Measurements from ENCODE around the gene PPDPF. TPM values are rescaled to one million over a fixed set of nuclear protein-coding genes. Genes with fewer than 3 reads are reported as not detected.

Gene PPDPF
- total and polyA plus RNA-seq, 2 donors (not counting 1 experiment from before 2014, with no cell fraction given): 34.0 to 58.0 TPM

DNA sequence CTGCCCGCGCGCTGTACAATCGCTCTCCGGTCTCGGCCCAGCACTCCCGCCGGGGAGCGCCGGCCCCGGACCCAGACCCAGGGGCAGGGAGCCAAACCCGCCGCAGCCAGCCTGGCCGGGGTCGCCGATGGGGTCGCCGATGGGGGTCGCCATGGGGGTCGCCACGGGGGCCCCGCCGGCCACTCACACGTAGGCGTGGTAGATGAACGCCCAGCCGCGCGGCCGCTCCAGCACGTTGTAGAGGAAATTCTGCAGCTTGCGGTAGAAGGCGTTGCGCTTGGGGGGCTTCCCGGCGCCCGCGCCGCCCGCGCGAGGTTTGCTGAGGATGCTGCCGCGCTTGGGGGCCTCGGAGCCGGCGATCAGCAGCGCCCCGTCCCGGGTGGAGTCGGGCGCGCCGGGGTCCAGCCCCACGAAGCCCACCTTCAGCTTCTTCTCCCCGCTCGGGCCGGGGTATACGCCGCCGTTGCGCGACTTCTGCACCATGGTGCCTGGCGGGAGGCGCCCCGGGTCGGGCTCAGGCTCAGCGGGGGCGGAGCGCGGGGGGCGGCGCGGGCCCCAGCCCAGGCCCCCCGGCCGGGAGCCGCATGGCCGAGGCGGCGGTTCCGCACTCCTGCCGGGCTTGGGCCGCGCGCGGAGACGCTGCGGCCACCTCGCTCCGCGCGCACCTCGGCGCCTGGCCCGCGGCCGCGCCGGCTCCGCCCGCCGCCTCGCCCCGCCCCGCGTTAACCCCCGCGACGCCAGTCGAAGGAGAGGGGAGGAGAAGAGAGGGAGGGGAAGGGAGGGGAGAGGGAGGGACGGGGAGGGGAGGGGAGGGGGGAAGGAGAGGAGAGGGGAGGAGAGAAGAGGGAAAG lies 48.4 kb upstream of the PPDPF start, which contains the start of gene KCNQ2:
KCNQ2 (minus strand) TSS at position 675 of the 851 bp plus-strand sequence; CDS start at position 483, 192 bp downstream.
- Histone ChIP-seq H3K4me3 (replicated peaks in 1 of 4; ENCODE audit: control extremely low read depth in 1 of 4, insufficient read depth in 1 of 4, low read depth in 3 of 4, low read length in 4 of 4) (no peak within 1 kb of the TSS), H2AFZ (ENCODE audit: low read length) (no peak within 1 kb of the TSS), H4K20me1 (ENCODE audit: control insufficient read depth, extremely low read depth, insufficient read depth, low read length) (no peaks in the 10 kb centered on the region), H3K79me2 (ENCODE audit: control insufficient read depth, insufficient read depth, low read length) (no peaks in the 10 kb centered on the region), H3K9ac (ENCODE audit: insufficient read depth, low read length) (no peak within 1 kb of the TSS), H3K4me2 (ENCODE audit: extremely low read depth, insufficient read depth, low read length) (no peak within 1 kb of the TSS), H3K36me3 (ENCODE audit: control insufficient read depth, insufficient read depth, low read length) (no peaks in the 10 kb centered on the region), H3K4me1 (ENCODE audit: control insufficient read depth, extremely low read depth, insufficient read depth, low read length) (no peaks in the 10 kb centered on the region), H3K27ac (ENCODE audit: insufficient read depth, low read length) (no peak within 1 kb of the TSS), H3K27me3 (ENCODE audit: control insufficient read depth, insufficient read depth, low read length) (peaks cover 20% of the 10 kb centered on the region), H3K9me3 (ENCODE audit: control insufficient read depth, insufficient read depth, low read depth, low read length) (no peaks in the 10 kb centered on the region)
- DNase-seq (ENCODE audit: low read depth in 2 of 2): no peak
- TF ChIP-seq, protein P1, sequence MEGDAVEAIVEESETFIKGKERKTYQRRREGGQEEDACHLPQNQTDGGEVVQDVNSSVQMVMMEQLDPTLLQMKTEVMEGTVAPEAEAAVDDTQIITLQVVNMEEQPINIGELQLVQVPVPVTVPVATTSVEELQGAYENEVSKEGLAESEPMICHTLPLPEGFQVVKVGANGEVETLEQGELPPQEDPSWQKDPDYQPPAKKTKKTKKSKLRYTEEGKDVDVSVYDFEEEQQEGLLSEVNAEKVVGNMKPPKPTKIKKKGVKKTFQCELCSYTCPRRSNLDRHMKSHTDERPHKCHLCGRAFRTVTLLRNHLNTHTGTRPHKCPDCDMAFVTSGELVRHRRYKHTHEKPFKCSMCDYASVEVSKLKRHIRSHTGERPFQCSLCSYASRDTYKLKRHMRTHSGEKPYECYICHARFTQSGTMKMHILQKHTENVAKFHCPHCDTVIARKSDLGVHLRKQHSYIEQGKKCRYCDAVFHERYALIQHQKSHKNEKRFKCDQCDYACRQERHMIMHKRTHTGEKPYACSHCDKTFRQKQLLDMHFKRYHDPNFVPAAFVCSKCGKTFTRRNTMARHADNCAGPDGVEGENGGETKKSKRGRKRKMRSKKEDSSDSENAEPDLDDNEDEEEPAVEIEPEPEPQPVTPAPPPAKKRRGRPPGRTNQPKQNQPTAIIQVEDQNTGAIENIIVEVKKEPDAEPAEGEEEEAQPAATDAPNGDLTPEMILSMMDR (conservative IDR thresholded peaks at IDR 0.05 in 1 of 2, IDR thresholded peaks at IDR 0.05 in 1 of 2; ENCODE audit: low read depth in 1 of 2, low read length in 2 of 2): no peak
- peak; percentile 74 for TF ChIP-seq EZH2 (IDR thresholded peaks at IDR 0.05; ENCODE audit: low read length, missing control alignments)

DNA sequence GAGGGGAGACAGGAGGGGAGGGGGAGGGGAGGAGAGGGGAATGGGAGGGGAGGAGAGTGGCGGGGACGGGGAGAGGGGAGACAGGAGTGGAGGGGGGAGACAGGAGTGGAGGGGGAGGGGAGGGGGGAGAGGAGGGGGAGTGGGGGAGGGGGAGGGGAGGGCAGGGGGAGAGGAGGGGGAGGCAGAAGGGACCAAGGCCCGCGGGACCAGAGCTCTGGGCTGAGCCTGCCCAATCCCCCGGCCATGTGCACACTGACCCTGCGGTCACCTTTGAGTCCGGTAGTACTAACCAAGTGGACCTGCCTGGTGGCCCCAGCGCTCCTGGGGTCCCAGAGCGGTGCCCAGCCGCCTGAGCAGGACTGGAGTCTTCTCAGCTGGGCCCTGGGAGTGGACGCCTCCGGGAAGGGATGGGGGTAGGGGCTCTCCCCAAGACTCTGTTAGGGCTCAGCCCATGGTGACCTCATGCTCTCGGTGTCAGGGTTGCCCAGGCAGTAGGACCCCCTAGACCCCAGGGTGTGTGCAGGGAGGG lies 47.6 kb upstream of the PPDPF start:
- Histone ChIP-seq H3K4me2 (ENCODE audit: extremely low read depth, insufficient read depth, low read length) (no peak overlapping the region), H3K36me3 (ENCODE audit: control insufficient read depth, insufficient read depth, low read length) (no peaks in the 10 kb centered on the region), H3K9ac (ENCODE audit: insufficient read depth, low read length) (no peak overlapping the region), H3K79me2 (ENCODE audit: control insufficient read depth, insufficient read depth, low read length) (no peaks in the 10 kb centered on the region), H3K27me3 (ENCODE audit: control insufficient read depth, insufficient read depth, low read length) (peaks cover 20% of the 10 kb centered on the region), H2AFZ (ENCODE audit: low read length) (no peak overlapping the region), H3K27ac (ENCODE audit: insufficient read depth, low read length) (no peak overlapping the region), H3K4me3 (replicated peaks in 1 of 4; ENCODE audit: control extremely low read depth in 1 of 4, insufficient read depth in 1 of 4, low read depth in 3 of 4, low read length in 4 of 4) (no peak overlapping the region), H3K9me3 (ENCODE audit: control insufficient read depth, insufficient read depth, low read depth, low read length) (no peaks in the 10 kb centered on the region), H3K4me1 (ENCODE audit: control insufficient read depth, extremely low read depth, insufficient read depth, low read length) (no peaks in the 10 kb centered on the region), H4K20me1 (ENCODE audit: control insufficient read depth, extremely low read depth, insufficient read depth, low read length) (no peaks in the 10 kb centered on the region)
- DNase-seq (ENCODE audit: low read depth in 2 of 2): no peak
- TF ChIP-seq, protein P1 (conservative IDR thresholded peaks at IDR 0.05 in 1 of 2, IDR thresholded peaks at IDR 0.05 in 1 of 2; ENCODE audit: low read depth in 1 of 2, low read length in 2 of 2): no peak
- TF ChIP-seq EZH2 (IDR thresholded peaks at IDR 0.05; ENCODE audit: low read length, missing control alignments): no peak

DNA sequence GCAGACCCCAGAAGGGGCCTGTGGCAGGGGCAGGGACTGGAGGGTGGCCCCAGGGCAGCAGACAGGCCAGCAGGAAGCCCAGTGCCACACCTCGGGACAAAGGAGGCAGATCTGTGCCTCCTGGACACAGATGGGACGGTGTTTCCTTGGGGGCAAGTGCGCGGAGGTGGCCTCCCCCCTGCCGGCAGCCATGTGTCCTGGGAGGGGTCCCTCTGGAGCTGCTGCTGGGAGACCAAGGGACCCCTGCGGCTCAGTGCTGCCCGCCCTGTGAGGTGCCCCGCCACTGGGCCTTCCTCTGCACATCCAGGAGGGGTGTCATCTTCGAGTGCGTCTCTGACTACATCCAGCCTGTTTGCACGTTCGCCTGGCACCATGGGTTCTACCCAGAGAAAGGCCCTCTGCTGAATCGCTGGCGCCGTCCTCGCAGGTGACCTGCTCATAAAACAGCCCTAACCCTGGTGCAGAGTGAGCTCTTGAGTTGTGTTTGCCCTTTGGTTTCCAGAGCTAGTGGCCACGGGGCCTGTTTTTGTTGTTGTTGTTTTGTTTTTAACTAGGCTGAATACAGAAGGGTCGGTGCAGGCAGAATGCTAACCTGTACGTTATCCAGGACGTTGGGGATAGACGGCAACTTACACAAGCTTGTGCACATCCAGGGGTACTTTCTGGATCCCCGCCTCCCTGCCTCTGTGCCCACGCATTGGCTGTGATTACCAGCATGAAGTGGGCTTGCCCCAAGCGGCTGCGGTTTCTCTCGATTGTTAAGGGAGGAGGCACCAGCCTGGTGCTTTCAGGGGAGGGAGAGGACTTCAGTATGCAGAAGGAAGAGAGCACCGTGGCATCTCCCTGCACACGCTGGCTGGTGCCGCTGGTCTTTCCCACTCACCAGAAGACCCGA lies 46.8 kb upstream of the PPDPF start:
- H3K79me2 ChIP-seq (ENCODE audit: control insufficient read depth, insufficient read depth, low read length): no peaks in the 10 kb centered on the region
- DNase-seq (ENCODE audit: low read depth in 2 of 2): no peak
- H3K36me3 ChIP-seq (ENCODE audit: control insufficient read depth, insufficient read depth, low read length): no peaks in the 10 kb centered on the region
- H3K9ac ChIP-seq (ENCODE audit: insufficient read depth, low read length): no peak overlapping the region
- peaks cover 20% of the 10 kb centered on the region for H3K27me3 ChIP-seq (ENCODE audit: control insufficient read depth, insufficient read depth, low read length)
- no peak overlapping the region for H3K27ac ChIP-seq (ENCODE audit: insufficient read depth, low read length)
- H3K9me3 ChIP-seq (ENCODE audit: control insufficient read depth, insufficient read depth, low read depth, low read length): no peaks in the 10 kb centered on the region
- H3K4me2 ChIP-seq (ENCODE audit: extremely low read depth, insufficient read depth, low read length): no peak overlapping the region
- TF ChIP-seq, protein P1 (conservative IDR thresholded peaks at IDR 0.05 in 1 of 2, IDR thresholded peaks at IDR 0.05 in 1 of 2; ENCODE audit: low read depth in 1 of 2, low read length in 2 of 2): no peak
- TF ChIP-seq EZH2 (IDR thresholded peaks at IDR 0.05; ENCODE audit: low read length, missing control alignments): peak; percentile 22
- H4K20me1 ChIP-seq (ENCODE audit: control insufficient read depth, extremely low read depth, insufficient read depth, low read length): no peaks in the 10 kb centered on the region
- H2AFZ ChIP-seq (ENCODE audit: low read length): no peak overlapping the region
- H3K4me1 ChIP-seq (ENCODE audit: control insufficient read depth, extremely low read depth, insufficient read depth, low read length): no peaks in the 10 kb centered on the region
- no peak overlapping the region for H3K4me3 ChIP-seq (replicated peaks in 1 of 4; ENCODE audit: control extremely low read depth in 1 of 4, insufficient read depth in 1 of 4, low read depth in 3 of 4, low read length in 4 of 4)
